Measurements from ENCODE around the gene TBC1D2. TPM values are rescaled to one million over a fixed set of nuclear protein-coding genes. Genes with fewer than 3 reads are reported as not detected.

Gene TBC1D2
- total RNA-seq, result 1 to 10 TPM; 5.6 to 6.4 TPM

DNA sequence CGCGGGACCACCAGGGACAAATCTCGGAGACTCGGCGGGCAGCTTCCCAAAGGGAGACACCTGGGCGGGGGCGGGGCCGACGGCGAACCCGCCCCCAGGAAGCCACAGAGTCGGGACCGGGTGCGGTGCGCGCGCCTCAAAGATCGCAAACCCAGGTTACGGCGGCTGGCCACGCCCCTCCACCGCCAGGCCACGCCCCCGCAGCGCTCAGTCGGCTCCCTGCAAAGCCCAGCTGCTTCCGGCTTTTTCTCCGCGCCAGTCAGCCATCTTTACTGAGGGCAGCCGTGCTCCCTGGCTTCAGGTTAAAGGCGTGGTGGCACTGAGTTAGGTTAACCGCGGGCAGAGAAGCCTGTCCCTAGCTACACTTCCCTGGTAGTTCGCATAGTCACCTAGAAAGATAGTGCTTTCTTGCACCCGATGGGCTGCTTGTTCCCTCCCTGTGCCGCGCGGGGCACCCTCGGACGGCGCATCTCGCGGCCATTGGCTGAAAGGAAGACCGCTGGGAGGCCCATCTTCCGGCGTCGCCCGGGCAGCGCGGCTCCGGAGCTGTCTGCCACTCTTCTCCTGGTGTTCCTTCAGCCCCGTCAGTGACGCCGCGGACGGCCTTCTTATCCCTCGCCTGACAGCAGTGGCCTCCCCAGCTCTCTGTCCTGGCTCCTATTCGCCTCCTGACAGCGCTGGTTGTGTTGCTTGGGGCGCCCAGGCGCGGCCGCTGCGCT lies at the start of gene TBC1D2:
TSS of gene TBC1D2 (minus strand) at position 72 of the 719 bp plus-strand sequence. CDS start 108 bp downstream, outside the sequence.
- Mint-ChIP-seq H3K27ac (peak within 1 kb of the TSS; percentile 89), H3K36me3 (ENCODE audit: low read depth) (no peaks in the 10 kb centered on the region), H3K4me3 (peak within 1 kb of the TSS; percentile 93), H3K9me3 (no peaks in the 10 kb centered on the region), H3K4me1 (peaks cover 16% of the 10 kb centered on the region), H3K27me3 (no peaks in the 10 kb centered on the region)
- peak; percentile 93 for ATAC-seq (replicated peaks)

DNA sequence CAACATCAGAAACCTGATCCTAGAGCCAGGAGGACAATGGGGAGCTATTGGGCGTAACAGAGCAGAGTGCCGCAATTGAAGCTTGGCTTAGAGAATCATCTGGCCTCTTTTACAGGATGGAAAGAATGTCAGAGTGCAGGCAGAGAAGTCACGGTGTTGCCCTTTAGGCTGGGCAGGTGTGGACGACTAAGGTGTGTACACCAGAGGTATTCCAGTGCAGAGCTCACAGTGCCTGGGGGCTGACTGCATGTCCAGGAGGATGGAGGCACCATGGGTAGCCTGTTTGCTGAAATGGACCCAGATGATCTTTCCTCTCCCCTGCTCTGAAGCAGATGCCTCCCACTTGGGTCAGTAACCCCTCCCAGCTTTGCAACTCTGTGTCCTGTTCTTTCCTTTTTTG lies 48.9 kb upstream of the TBC1D2 start:
- no peaks in the 10 kb centered on the region for H3K36me3 Mint-ChIP-seq (ENCODE audit: low read depth)
- H3K4me3 Mint-ChIP-seq, result no peak overlapping the region
- no peak for ATAC-seq (replicated peaks)
- H3K4me1 Mint-ChIP-seq, result no peaks in the 10 kb centered on the region
- H3K27ac Mint-ChIP-seq, result no peak overlapping the region
- H3K27me3 Mint-ChIP-seq, result no peaks in the 10 kb centered on the region
- H3K9me3 Mint-ChIP-seq, result no peaks in the 10 kb centered on the region

DNA sequence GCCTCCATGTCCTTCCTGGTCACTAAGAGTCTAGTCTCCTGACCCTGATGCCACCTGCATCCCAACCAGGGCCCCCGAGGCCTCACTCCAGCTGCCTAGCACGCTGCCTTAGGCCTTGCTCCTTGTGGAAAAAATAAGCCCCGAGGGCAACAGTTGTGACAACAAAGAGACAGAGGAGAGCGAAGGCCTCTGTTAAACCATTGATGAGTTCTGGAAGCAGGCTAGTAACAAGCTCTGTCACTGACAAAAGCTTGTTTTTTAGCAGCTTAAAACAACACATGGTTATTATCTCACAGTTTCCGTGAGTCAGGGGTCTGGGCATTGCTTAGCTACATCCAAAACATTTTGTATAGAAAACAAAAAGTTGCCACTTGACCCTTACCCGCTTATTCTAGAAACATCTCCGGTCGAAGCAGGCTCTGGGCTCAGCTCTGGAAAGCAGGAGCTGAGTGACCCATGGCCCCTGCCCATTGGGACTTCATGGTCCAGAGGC lies 48.2 kb upstream of the TBC1D2 start:
- Mint-ChIP-seq H3K9me3 (no peaks in the 10 kb centered on the region), H3K27ac (no peak overlapping the region), H3K4me3 (no peak overlapping the region)

DNA sequence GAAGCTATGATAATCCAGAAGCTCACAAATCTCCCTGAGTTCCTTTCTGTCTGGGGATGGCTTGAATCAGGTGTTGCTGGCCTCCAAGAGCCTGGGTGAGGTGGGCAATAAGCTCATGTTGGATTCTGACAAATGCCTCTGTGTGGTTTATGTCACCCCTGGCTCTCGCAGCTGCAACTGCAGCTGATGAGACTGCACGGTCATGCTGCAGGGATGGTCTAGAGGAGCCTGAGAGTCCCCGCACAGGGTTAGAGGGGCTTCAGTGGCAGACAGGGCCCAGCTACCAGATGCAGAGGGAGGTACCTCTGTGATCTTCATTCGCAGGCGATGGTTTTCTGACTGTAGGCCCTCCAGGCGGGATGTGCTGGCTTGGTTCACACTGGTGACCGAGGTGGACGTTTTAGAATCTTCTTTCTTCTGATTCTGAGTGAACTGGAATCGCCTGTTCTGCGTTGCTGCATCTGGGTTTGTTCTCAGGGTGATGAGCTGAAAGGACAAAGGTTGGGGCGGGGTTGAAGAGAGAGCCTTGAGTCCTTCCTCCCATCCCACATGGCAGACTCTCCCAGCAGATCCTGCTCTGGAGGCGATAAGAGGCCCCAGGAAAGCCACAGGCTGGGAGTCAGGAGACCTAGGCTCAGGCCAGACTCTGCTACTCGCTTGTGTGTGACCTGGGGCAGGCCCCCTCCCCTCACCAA lies 47.6 kb upstream of the TBC1D2 start:
- Mint-ChIP-seq H3K27ac (no peak overlapping the region), H3K36me3 (ENCODE audit: low read depth) (no peaks in the 10 kb centered on the region), H3K4me1 (no peaks in the 10 kb centered on the region), H3K27me3 (peaks cover 1% of the 10 kb centered on the region), H3K4me3 (no peak overlapping the region), H3K9me3 (no peaks in the 10 kb centered on the region)
- ATAC-seq (replicated peaks), result no peak

More for the DNA sequence above, 48.2 kb upstream of the TBC1D2 start:
- Mint-ChIP-seq H3K27me3 (no peaks in the 10 kb centered on the region), H3K36me3 (ENCODE audit: low read depth) (no peaks in the 10 kb centered on the region), H3K4me1 (no peaks in the 10 kb centered on the region)
- no peak for ATAC-seq (replicated peaks)

DNA sequence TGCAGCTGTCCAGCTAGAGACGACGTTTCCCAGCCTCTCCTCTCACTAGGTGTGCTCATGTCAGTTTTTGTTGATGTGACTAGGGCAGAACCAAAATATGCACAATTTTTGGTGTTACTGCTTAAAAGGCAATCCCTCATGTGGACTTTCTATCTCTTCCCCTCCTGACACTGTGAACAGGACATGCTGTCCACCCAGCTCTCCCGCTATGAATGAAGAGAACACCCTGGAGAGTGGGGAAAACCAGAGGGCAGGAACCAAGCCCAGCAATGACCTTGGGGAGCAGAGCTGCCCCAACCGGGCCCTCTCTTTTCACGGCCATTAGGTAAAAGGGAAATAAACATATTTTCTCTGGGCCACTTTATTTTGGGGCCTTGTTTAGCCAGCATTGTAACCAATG lies 46.7 kb upstream of the TBC1D2 start:
- no peaks in the 10 kb centered on the region for H3K36me3 Mint-ChIP-seq (ENCODE audit: low read depth)
- no peaks in the 10 kb centered on the region for H3K4me1 Mint-ChIP-seq
- peaks cover 3% of the 10 kb centered on the region for H3K27me3 Mint-ChIP-seq
- no peak overlapping the region for H3K4me3 Mint-ChIP-seq
- H3K9me3 Mint-ChIP-seq, result no peaks in the 10 kb centered on the region
- H3K27ac Mint-ChIP-seq, result no peak overlapping the region
- no peak for ATAC-seq (replicated peaks)

DNA sequence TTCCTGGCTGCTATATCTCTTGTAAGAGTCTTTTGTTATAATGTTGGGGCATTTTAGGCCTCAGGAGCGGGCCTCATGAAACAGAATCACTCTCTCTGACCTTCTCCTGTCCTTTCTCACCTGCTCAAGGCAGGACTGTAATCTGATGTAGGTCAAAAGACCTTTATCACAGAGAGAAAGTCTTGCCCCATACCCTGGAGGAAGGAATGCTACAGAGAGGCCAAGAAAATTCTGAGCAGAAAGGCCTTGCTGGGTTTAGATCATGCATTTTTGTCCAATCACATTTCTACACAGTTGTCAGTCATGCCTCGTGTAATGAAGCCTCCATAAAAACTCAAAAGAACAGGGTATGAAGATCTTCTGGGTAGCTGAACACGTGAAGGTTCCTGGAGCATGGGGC lies 45.2 kb upstream of the TBC1D2 start:
- H3K4me3 Mint-ChIP-seq, result no peak overlapping the region
- no peak for ATAC-seq (replicated peaks)
- no peaks in the 10 kb centered on the region for H3K4me1 Mint-ChIP-seq

DNA sequence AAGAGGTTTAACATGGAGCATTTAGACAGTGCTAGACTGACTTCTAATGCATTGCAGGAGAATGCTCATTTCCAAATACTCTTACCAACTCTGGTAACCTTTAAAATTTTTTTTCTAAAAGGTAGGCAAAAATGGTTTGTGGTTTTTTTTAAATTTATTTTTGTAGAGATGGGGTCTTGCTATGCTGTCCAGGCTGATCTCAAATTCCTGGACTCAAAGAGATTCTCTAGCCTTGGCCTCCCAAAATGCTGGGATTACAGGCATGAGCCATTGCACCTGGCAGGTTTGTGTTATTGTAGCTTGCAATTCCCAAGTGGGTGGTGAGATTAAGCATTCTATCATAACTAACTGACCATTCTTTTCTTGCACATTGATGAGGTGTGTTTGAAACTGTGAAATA lies 43.0 kb upstream of the TBC1D2 start:
- no peak overlapping the region for H3K4me3 Mint-ChIP-seq
- no peaks in the 10 kb centered on the region for H3K9me3 Mint-ChIP-seq
- no peak overlapping the region for H3K27ac Mint-ChIP-seq
- H3K27me3 Mint-ChIP-seq, result peaks cover 7% of the 10 kb centered on the region
- H3K4me1 Mint-ChIP-seq, result no peaks in the 10 kb centered on the region
- H3K36me3 Mint-ChIP-seq (ENCODE audit: low read depth), result no peaks in the 10 kb centered on the region
- no peak for ATAC-seq (replicated peaks)

More for the DNA sequence above, 45.2 kb upstream of the TBC1D2 start:
- Mint-ChIP-seq H3K9me3 (no peaks in the 10 kb centered on the region), H3K27ac (no peak overlapping the region), H3K27me3 (peaks cover 3% of the 10 kb centered on the region), H3K36me3 (ENCODE audit: low read depth) (no peaks in the 10 kb centered on the region)

DNA sequence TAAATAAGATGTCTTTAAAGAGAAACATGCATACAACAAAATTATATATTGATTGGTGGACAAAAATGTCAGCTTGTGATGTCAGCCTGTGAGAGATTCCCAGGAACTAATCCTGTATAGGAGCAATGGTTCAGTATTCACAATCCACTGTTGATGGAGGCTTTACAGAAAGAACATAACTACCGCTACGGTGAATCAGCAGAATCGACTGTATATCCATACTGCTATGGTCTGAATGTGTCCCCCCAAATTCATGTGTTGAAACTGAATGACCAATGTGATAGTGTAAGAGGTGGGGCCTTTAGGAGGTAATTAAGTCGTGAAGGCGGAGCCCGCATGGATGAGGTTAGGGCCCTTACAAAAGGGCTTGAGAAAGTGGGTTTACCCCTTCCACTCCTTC lies 40.4 kb upstream of the TBC1D2 start:
- no peaks in the 10 kb centered on the region for H3K9me3 Mint-ChIP-seq

GRCh38 chr9:98291820-98292219 lies 36.4 kb upstream of the TBC1D2 start:
- no peak for ATAC-seq (replicated peaks)
- H3K36me3 Mint-ChIP-seq (ENCODE audit: low read depth), result no peaks in the 10 kb centered on the region
- no peaks in the 10 kb centered on the region for H3K4me1 Mint-ChIP-seq
- no peak overlapping the region for H3K4me3 Mint-ChIP-seq
- peaks cover 12% of the 10 kb centered on the region for H3K27me3 Mint-ChIP-seq
- H3K9me3 Mint-ChIP-seq, result no peaks in the 10 kb centered on the region
- H3K27ac Mint-ChIP-seq, result no peak overlapping the region

More for the DNA sequence above, 40.4 kb upstream of the TBC1D2 start:
- Mint-ChIP-seq H3K27ac (no peak overlapping the region), H3K4me1 (no peaks in the 10 kb centered on the region), H3K4me3 (no peak overlapping the region), H3K36me3 (ENCODE audit: low read depth) (no peaks in the 10 kb centered on the region), H3K27me3 (peaks cover 11% of the 10 kb centered on the region)
- ATAC-seq (replicated peaks), result no peak

- H3K27ac Mint-ChIP-seq, result no peak overlapping the region
These were observed 35.0 kb upstream of the TBC1D2 start for GRCh38 chr9:98290411-98290810.

DNA sequence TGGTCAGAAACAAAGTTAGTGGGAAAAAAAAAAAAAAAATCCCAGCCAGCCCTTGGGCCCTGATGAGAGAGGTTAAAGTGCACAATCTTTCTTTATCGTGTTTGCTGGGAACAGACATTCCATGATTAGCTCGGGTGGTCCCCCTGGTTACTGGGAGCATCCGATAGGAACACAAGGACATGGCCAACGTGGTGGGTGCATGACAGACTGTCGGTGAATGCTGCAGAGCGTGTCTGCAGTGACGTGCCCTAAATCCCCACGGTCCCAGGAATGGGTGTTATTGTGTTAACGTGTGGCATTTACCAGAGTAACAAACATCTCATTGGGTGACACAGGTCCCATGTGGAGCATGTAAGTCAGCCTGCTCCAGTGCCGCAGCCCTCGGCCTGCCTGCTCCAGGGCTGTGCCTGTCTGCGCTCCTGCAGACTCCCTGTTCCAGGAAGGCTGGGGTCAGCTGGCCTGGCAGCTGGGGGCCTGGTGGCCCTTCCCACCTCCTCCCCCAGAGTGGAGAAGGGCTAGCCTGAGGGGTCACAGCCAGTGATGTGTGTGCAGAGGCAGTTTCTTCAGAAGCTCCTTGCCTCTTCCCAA lies 34.3 kb upstream of the TBC1D2 start:
- Mint-ChIP-seq H3K9me3 (no peaks in the 10 kb centered on the region), H3K4me3 (no peak overlapping the region), H3K4me1 (no peaks in the 10 kb centered on the region), H3K27me3 (peaks cover 12% of the 10 kb centered on the region), H3K36me3 (ENCODE audit: low read depth) (no peaks in the 10 kb centered on the region), H3K27ac (no peak overlapping the region)
- no peak for ATAC-seq (replicated peaks)

More at GRCh38 chr9:98290411-98290810, 35.0 kb upstream of the TBC1D2 start:
- Mint-ChIP-seq H3K4me1 (no peaks in the 10 kb centered on the region), H3K4me3 (no peak overlapping the region), H3K27me3 (peaks cover 12% of the 10 kb centered on the region), H3K9me3 (no peaks in the 10 kb centered on the region), H3K36me3 (ENCODE audit: low read depth) (no peaks in the 10 kb centered on the region)
- no peak for ATAC-seq (replicated peaks)

- no peak for ATAC-seq (replicated peaks)
- Mint-ChIP-seq H3K27me3 (peaks cover 9% of the 10 kb centered on the region), H3K36me3 (ENCODE audit: low read depth) (no peaks in the 10 kb centered on the region), H3K9me3 (no peaks in the 10 kb centered on the region), H3K27ac (no peak overlapping the region), H3K4me3 (no peak overlapping the region), H3K4me1 (no peaks in the 10 kb centered on the region)
These were observed 33.4 kb upstream of the TBC1D2 start for GRCh38 chr9:98288881-98289280.

DNA sequence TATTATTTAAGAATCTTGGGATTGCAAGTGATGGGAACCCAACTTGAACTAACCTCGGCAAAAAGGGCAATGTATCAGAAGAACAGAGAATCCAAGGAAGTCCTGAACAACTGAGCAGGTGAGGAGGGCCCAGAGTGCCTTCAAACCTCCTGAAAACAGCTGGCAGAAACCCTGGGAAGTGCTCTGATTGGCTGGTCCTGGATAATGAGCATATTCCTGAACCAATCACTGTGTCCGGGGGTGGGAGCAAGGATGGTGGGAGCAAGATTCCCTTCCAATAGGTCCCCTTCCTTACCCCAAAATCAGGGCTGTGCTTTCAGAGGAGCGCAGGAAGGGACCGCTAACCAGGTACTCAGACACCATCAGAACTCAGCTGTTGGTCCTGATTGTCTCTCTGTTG lies 31.9 kb upstream of the TBC1D2 start:
- H3K36me3 Mint-ChIP-seq (ENCODE audit: low read depth), result no peaks in the 10 kb centered on the region
- no peak for ATAC-seq (replicated peaks)
- no peak overlapping the region for H3K27ac Mint-ChIP-seq
- H3K27me3 Mint-ChIP-seq, result peaks cover 11% of the 10 kb centered on the region
- H3K4me3 Mint-ChIP-seq, result no peak overlapping the region
- no peaks in the 10 kb centered on the region for H3K4me1 Mint-ChIP-seq
- H3K9me3 Mint-ChIP-seq, result no peaks in the 10 kb centered on the region

DNA sequence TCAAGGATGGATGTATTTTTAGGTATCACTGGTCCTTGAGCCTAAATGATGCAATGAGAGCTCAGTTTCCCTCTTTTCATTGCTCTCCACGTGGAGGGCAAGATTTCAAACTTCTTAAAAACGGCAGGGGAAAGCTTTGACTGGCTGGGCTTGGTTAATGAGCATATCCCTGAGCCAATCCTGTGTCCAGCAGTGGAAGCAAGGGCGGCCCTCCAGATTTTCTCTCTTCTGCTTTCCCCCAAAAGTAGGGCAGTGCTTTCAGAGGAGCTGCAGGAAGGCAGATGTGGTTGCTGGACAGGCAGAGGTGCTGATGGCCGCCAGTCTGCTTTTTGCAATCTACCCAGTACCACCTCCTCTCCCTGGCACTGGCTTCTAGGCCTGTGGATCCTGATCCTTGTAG lies 30.0 kb upstream of the TBC1D2 start:
- Mint-ChIP-seq H3K4me3 (no peak overlapping the region), H3K9me3 (no peaks in the 10 kb centered on the region), H3K36me3 (ENCODE audit: low read depth) (no peaks in the 10 kb centered on the region), H3K27me3 (peaks cover 17% of the 10 kb centered on the region), H3K4me1 (no peaks in the 10 kb centered on the region), H3K27ac (no peak overlapping the region)
- ATAC-seq (replicated peaks), result no peak

DNA sequence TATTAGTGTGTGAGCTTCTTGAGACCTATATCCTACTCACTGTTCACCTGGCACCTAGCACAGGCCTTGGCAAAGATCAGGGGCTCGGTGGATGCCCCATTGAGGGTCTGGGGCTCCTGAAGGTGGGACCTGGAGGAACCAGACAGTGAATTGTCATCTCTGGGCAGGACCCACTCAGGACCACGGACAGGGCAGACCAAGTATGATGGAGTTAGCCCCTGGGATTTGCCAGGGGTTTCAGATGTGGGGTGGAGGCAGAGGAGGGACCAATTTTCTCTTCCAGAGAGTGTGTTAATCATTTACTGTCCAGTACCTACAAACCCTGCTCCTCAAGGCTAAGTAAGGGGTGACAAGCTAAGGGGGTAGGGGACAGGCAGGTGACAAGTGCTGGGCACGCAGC lies 29.3 kb upstream of the TBC1D2 start:
- Mint-ChIP-seq H3K4me3 (no peak overlapping the region), H3K4me1 (no peaks in the 10 kb centered on the region), H3K27me3 (peaks cover 19% of the 10 kb centered on the region), H3K27ac (no peak overlapping the region), H3K9me3 (no peaks in the 10 kb centered on the region), H3K36me3 (ENCODE audit: low read depth) (no peaks in the 10 kb centered on the region)
- no peak for ATAC-seq (replicated peaks)

Data from activated T-helper 17 cell treated with anti-CD3 and anti-CD28 coated beads, Interleukin-2, amount 50 U/mL, for 72 hours (primary cell).